Caco-2 (cell line): ENCODE measurements around the gene IL11RA. TPM values are rescaled to one million over a fixed set of nuclear protein-coding genes. Genes with fewer than 3 reads are reported as not detected.

Experiments used
- BruUV-seq: library from RNA; stranded (reverse); fragments of 400-500 nt; replicated peaks from 2 replicates; lab custom pipeline; 2021; lab: Mats Ljungman, UMichigan
- CTCF ChIA-PET: fragments of 300-600 bp; sonication (Branson Sonifier 250); formaldehyde crosslinking; loops from one replicate; lab custom pipeline; 2022; ENCODE audit warnings: antibody characterized with exemption; lab: Charles Lee
- POLR2A ChIA-PET: fragments of 300-600 bp; sonication (Branson Sonifier 250); formaldehyde crosslinking; loops from one replicate; lab custom pipeline; 2022; ENCODE audit warnings: antibody characterized with exemption; lab: Charles Lee
- DNase-seq, 2 experiments: peaks; one replicate each; pipeline versions ENCODE4 v3.0.0 to v3.0.0-alpha.2; 2020 to 2022
- H3K27me3 ChIP-seq: replicated peaks from 2 replicates; pipeline ENCODE4 v1.6.0; 2011; ENCODE audit warnings: low read length; ENCODE audit not compliant: control insufficient read depth, insufficient read depth
- H3K36me3 ChIP-seq: 2 replicates; pipeline ENCODE4 v1.5.1; 2011; ENCODE audit warnings: low read length; ENCODE audit not compliant: control insufficient read depth, insufficient read depth
- H3K4me1 ChIP-seq: fragments of 250-450 bp; sonication (Bioruptor Pico); 2 replicates; pipeline ENCODE4 v1.5.1; 2020; ENCODE audit warnings: mild to moderate bottlenecking
- H3K4me3 ChIP-seq: 2 replicates; pipeline ENCODE4 v1.5.1; 2011; ENCODE audit warnings: low read depth, mild to moderate bottlenecking, control low read depth, low read length
- H3K9me3 ChIP-seq: fragments of 250-450 bp; sonication (Bioruptor Pico); 2 replicates; pipeline ENCODE4 v1.5.1; 2020; ENCODE audit warnings: mild to moderate bottlenecking, moderate library complexity
- H3K27ac Mint-ChIP-seq: one replicate; pipeline ENCODE4 v1.8.0; 2022; ENCODE audit warnings: mixed read lengths; ENCODE audit not compliant: unreplicated experiment
- H3K27me3 Mint-ChIP-seq: one replicate; pipeline ENCODE4 v1.8.0; 2022; ENCODE audit warnings: mixed read lengths; ENCODE audit not compliant: insufficient read depth, unreplicated experiment
- H3K36me3 Mint-ChIP-seq: one replicate; pipeline ENCODE4 v1.8.0; 2022; ENCODE audit warnings: mild to moderate bottlenecking, mixed read lengths; ENCODE audit not compliant: insufficient read depth, unreplicated experiment
- H3K4me1 Mint-ChIP-seq: one replicate; pipeline ENCODE4 v1.8.0; 2022; ENCODE audit warnings: low read depth, mixed read lengths; ENCODE audit not compliant: unreplicated experiment
- H3K4me3 Mint-ChIP-seq: one replicate; pipeline ENCODE4 v1.8.0; 2022; ENCODE audit warnings: mild to moderate bottlenecking, moderate library complexity, mixed read lengths; ENCODE audit not compliant: unreplicated experiment
- H3K9me3 Mint-ChIP-seq: one replicate; pipeline ENCODE4 v1.8.0; 2022; ENCODE audit warnings: mixed read lengths; ENCODE audit not compliant: unreplicated experiment
- CTCF ChIP-seq, 2 experiments: fragments of 200-600 bp in 1 of 2; IDR thresholded peaks; 1 replicate in 1 of 2; 2 replicates in 1 of 2; pipeline versions ENCODE4 v1.5.1 to v1.8.0; 2011 to 2022; ENCODE audit warnings: antibody characterized with exemption in 1 of 2, control low read depth in 1 of 2, inconsistent platforms in 1 of 2, low read depth in 1 of 2, low read length in 1 of 2, mild to moderate bottlenecking in 1 of 2, moderate library complexity in 1 of 2; ENCODE audit not compliant: insufficient read depth in 1 of 2, severe bottlenecking in 1 of 2, unreplicated experiment in 1 of 2
- intact Hi-C: fragments of 100-400 bp; cut with micrococcal nuclease; formaldehyde crosslinking; loops from one replicate; pipeline ENCODE4 v1.10.0; 2022; ENCODE audit not compliant: unreplicated experiment
- total RNA-seq: library from RNA; stranded (reverse); gene quantifications from 2 replicates; pipeline ENCODE4 v1.2.3, GENCODE V29; 2022

IL11RA gene
- total RNA-seq, 1 experiment from 2014 or later, result 5.6 TPM

- BruUV-seq, result no TSS peak
- Mint-ChIP-seq H3K4me3 (peak overlapping the region; percentile 81), H3K9me3 (no peaks in the 10 kb centered on the region), H3K27ac (no peak overlapping the region), H3K27me3 (no peaks in the 10 kb centered on the region), H3K36me3 (no peaks in the 10 kb centered on the region), H3K4me1 (peaks cover 28% of the 10 kb centered on the region)
- Histone ChIP-seq H3K9me3 (no peaks in the 10 kb centered on the region; the same call in 1 of the 2 replicates), H3K4me3 (no peak overlapping the region; the same call in 1 of the 2 replicates), H3K36me3 (no peaks in the 10 kb centered on the region), H3K4me1 (peaks cover 15% of the 10 kb centered on the region), H3K27me3 (no peaks in the 10 kb centered on the region)
- ChIA-PET CTCF (interaction anchor here (1.2 kb wide), 2 partner anchors 18 to 27 kb away, joined by 5 to 9 read pairs; partner anchors contain the start of genes GALT and SIGMAR1), POLR2A (interaction anchor here (0.6 kb wide), 2 partner anchors 13 to 1063 kb away, joined by 3 read pairs; partner anchors contain the start of gene IL11RA)
- TF ChIP-seq CTCF (IDR thresholded peaks at IDR 0.05; ENCODE audit: insufficient read depth in 1 of 2, low read depth in 1 of 2, low read length in 1 of 2, severe bottlenecking in 1 of 2, unreplicated experiment in 1 of 2), result no peak
- intact Hi-C loops, result loop anchor here (2.0 kb wide), 1 partner anchor 18 kb away; the partner anchor contains the start of gene GALT
- DNase-seq, result no peak
These were observed 13.0 kb downstream of the IL11RA start for GRCh38 chr9:34665067-34665380.

- Mint-ChIP-seq H3K27me3 (no peaks in the 10 kb centered on the region), H3K4me3 (peak overlapping the region; percentile 81), H3K4me1 (peaks cover 28% of the 10 kb centered on the region), H3K27ac (peak overlapping the region; percentile 61), H3K36me3 (no peaks in the 10 kb centered on the region), H3K9me3 (no peaks in the 10 kb centered on the region)
- intact Hi-C loops, result loop anchor here (2.0 kb wide), 1 partner anchor 19 kb away; the partner anchor contains the start of gene GALT
- ChIA-PET POLR2A (interaction anchor here (0.6 kb wide), 3 partner anchors 14 to 1062 kb away, joined by 3 read pairs; partner anchors contain the start of genes IL11RA and VCP), CTCF (interaction anchor here (0.5 to 1.2 kb wide), 3 partner anchors 19 to 35 kb away, joined by 5 to 9 read pairs (median 7); partner anchors contain the start of genes GALT and SIGMAR1)
- no peaks in the 10 kb centered on the region for H3K36me3 ChIP-seq
- no peaks in the 10 kb centered on the region for H3K27me3 ChIP-seq
- H3K4me1 ChIP-seq, result peaks cover 15% of the 10 kb centered on the region
- TSS peak; percentile 61 for BruUV-seq
- H3K4me3 ChIP-seq, result peak overlapping the region; percentile 57
- DNase-seq, result peak; percentile 83 to 89
- H3K9me3 ChIP-seq, result no peaks in the 10 kb centered on the region; the same call in 1 of the 2 replicates
- no peak for TF ChIP-seq CTCF (IDR thresholded peaks at IDR 0.05; ENCODE audit: insufficient read depth in 1 of 2, low read depth in 1 of 2, low read length in 1 of 2, severe bottlenecking in 1 of 2, unreplicated experiment in 1 of 2)
These were observed 13.6 kb downstream of the IL11RA start for GRCh38 chr9:34665381-34666250.

- no peak for TF ChIP-seq CTCF (IDR thresholded peaks at IDR 0.05; ENCODE audit: insufficient read depth in 1 of 2, low read depth in 1 of 2, low read length in 1 of 2, severe bottlenecking in 1 of 2, unreplicated experiment in 1 of 2)
- BruUV-seq, result no TSS peak
- no peaks in the 10 kb centered on the region for H3K36me3 ChIP-seq
- POLR2A ChIA-PET, result no interaction called here
- Mint-ChIP-seq H3K27ac (no peak overlapping the region), H3K4me3 (no peak overlapping the region), H3K4me1 (peaks cover 8% of the 10 kb centered on the region), H3K27me3 (no peaks in the 10 kb centered on the region), H3K36me3 (no peaks in the 10 kb centered on the region), H3K9me3 (no peaks in the 10 kb centered on the region)
- peaks cover 1% of the 10 kb centered on the region for H3K4me1 ChIP-seq
- no peak for DNase-seq
- H3K9me3 ChIP-seq, result no peaks in the 10 kb centered on the region; the same call in 1 of the 2 replicates
- H3K27me3 ChIP-seq, result no peaks in the 10 kb centered on the region
- no peak overlapping the region for H3K4me3 ChIP-seq
- intact Hi-C loops, result no loop called here
- CTCF ChIA-PET, result interaction anchor here (0.6 kb wide), 1 partner anchor 33 kb away, joined by 4 read pairs; no protein-coding TSS in a partner anchor
These were observed 18.0 kb downstream of the IL11RA start for GRCh38 chr9:34669809-34670562.
